GM23338 (cell line): ENCODE measurements around the gene TNS3. TPM values are rescaled to one million over a fixed set of nuclear protein-coding genes. Genes with fewer than 3 reads are reported as not detected.
A peak's percentile ranks its signal among the peaks of the same experiment; 100 is the strongest.

Experiments used
- ATAC-seq: fragments of 200-7000 bp; cut with Tn5 transposase; 3 replicates; pipeline ENCODE4 v1.9.1; 2020
- DNase-seq: peaks from one replicate; pipeline ENCODE4 v3.0.0-alpha.2; 2015; ENCODE audit warnings: low spot score
- H2AFZ ChIP-seq: fragments of 200-600 bp; sonication (generic); 2 replicates; pipeline ENCODE4 v1.8.0; 2016; ENCODE audit warnings: antibody characterized with exemption, mild to moderate bottlenecking, moderate library complexity
- H3F3A ChIP-seq: fragments of 200-600 bp; sonication (generic); replicated peaks from 2 replicates; pipeline ENCODE4 v1.8.0; 2017; ENCODE audit warnings: antibody characterized with exemption, mixed run types, low read depth
- H3K27ac ChIP-seq: fragments of 200-600 bp; sonication (generic); 2 replicates; pipeline ENCODE4 v1.6.1; 2016; ENCODE audit warnings: low read depth
- H3K27me3 ChIP-seq: fragments of 200-600 bp; sonication (generic); 2 replicates; pipeline ENCODE4 v1.8.0; 2016; ENCODE audit warnings: mild to moderate bottlenecking, mixed run types, moderate library complexity; ENCODE audit not compliant: insufficient read depth
- H3K36me3 ChIP-seq: fragments of 200-600 bp; sonication (generic); 2 replicates; pipeline ENCODE4 v1.8.0; 2016; ENCODE audit warnings: mild to moderate bottlenecking; ENCODE audit not compliant: insufficient read depth
- H3K4me1 ChIP-seq: fragments of 200-600 bp; sonication (generic); 2 replicates; pipeline ENCODE4 v1.8.0; 2016; ENCODE audit warnings: mild to moderate bottlenecking, moderate library complexity; ENCODE audit not compliant: insufficient read depth
- H3K4me2 ChIP-seq: fragments of 200-600 bp; sonication (generic); 2 replicates; pipeline ENCODE4 v1.7.1; 2017; ENCODE audit warnings: mixed run types
- H3K4me3 ChIP-seq: fragments of 200-600 bp; sonication (generic); 2 replicates; pipeline ENCODE4 v1.6.1; 2016; ENCODE audit warnings: mixed run types
- H3K79me2 ChIP-seq: fragments of 200-600 bp; sonication (generic); replicated peaks from 2 replicates; pipeline ENCODE4 v1.8.0; 2017; ENCODE audit warnings: mild to moderate bottlenecking; ENCODE audit not compliant: insufficient read depth
- H3K9me2 ChIP-seq: fragments of 200-600 bp; sonication (generic); 2 replicates; pipeline ENCODE4 v1.8.0; 2017; ENCODE audit not compliant: insufficient read depth
- H4K20me1 ChIP-seq: fragments of 200-600 bp; sonication (generic); replicated peaks from 2 replicates; pipeline ENCODE4 v1.8.0; 2017; ENCODE audit warnings: mild to moderate bottlenecking; ENCODE audit not compliant: insufficient read depth
- H3K27ac Mint-ChIP-seq: 2 replicates; pipeline ENCODE4 v1.8.0; 2020; ENCODE audit warnings: inconsistent platforms, mild to moderate bottlenecking, moderate library complexity, mixed read lengths
- H3K27me3 Mint-ChIP-seq: 3 replicates; pipeline ENCODE4 v1.8.0; 2022; ENCODE audit warnings: low read depth, mild to moderate bottlenecking, moderate library complexity, mixed read lengths, inconsistent platforms; ENCODE audit not compliant: insufficient read depth, poor library complexity
- H3K36me3 Mint-ChIP-seq: 3 replicates; pipeline ENCODE4 v1.8.0; 2021; ENCODE audit warnings: low read depth, mild to moderate bottlenecking, inconsistent platforms, moderate library complexity, mixed read lengths
- H3K4me1 Mint-ChIP-seq: 3 replicates; pipeline ENCODE4 v1.8.0; 2020; ENCODE audit warnings: mild to moderate bottlenecking, inconsistent platforms, mixed read lengths
- H3K4me3 Mint-ChIP-seq: 3 replicates; pipeline ENCODE4 v1.8.0; 2021; ENCODE audit warnings: moderate library complexity, mild to moderate bottlenecking, inconsistent platforms, mixed read lengths
- H3K9me3 Mint-ChIP-seq: 3 replicates; pipeline ENCODE4 v1.8.0; 2020; ENCODE audit warnings: moderate library complexity, mild to moderate bottlenecking, inconsistent platforms, mixed read lengths
- CREB1 ChIP-seq: fragments of 250-450 bp; sonication (Bioruptor Pico); IDR thresholded peaks from 2 replicates; pipeline ENCODE4 v1.5.0; 2020; ENCODE audit warnings: low read depth, mild to moderate bottlenecking, moderate library complexity
- CTCF ChIP-seq, 2 experiments: fragments of 200-600 bp in 1 of 2; sonication (generic) in 1 of 2; conservative IDR thresholded peaks; 2 replicates each; pipeline versions ENCODE4 v1.5.1 to v1.6.1; 2016 to 2017; ENCODE audit warnings: antibody characterized with exemption in 2 of 2, low read depth in 2 of 2, mild to moderate bottlenecking in 2 of 2, moderate library complexity in 1 of 2
- ETS1 ChIP-seq: IDR thresholded peaks from 2 replicates; pipeline ENCODE4 v1.6.1; 2016; ENCODE audit warnings: antibody characterized with exemption
- EZH2 ChIP-seq: fragments of 200-600 bp; sonication (generic); IDR thresholded peaks from one replicate; pipeline ENCODE4 v1.8.0; 2017; ENCODE audit warnings: antibody characterized with exemption, mild to moderate bottlenecking, low read depth; ENCODE audit not compliant: unreplicated experiment
- EZH2phosphoT487 ChIP-seq: fragments of 200-600 bp; sonication (generic); IDR thresholded peaks from one replicate; pipeline ENCODE4 v1.8.1; 2018; ENCODE audit warnings: antibody characterized with exemption; ENCODE audit not compliant: unreplicated experiment
- JUNB ChIP-seq: IDR thresholded peaks from one replicate; pipeline ENCODE4 v1.6.1; 2016; ENCODE audit warnings: antibody characterized with exemption; ENCODE audit not compliant: unreplicated experiment
- NANOG ChIP-seq: IDR thresholded peaks from 2 replicates; pipeline ENCODE4 v1.6.1; 2016; ENCODE audit warnings: antibody characterized with exemption, borderline replicate concordance
- POLR2AphosphoS5 ChIP-seq: IDR thresholded peaks from 2 replicates; pipeline ENCODE4 v1.6.1; 2016; ENCODE audit warnings: antibody characterized with exemption, low read depth
- REST ChIP-seq: IDR thresholded peaks from one replicate; pipeline ENCODE4 v1.6.1; 2018; ENCODE audit warnings: antibody characterized with exemption; ENCODE audit not compliant: unreplicated experiment
- STAT1 ChIP-seq: IDR thresholded peaks from one replicate; pipeline ENCODE4 v1.6.1; 2016; ENCODE audit warnings: antibody characterized with exemption; ENCODE audit not compliant: unreplicated experiment
- ZNF114 ChIP-seq: fragments of 250-450 bp; sonication (Bioruptor Pico); IDR thresholded peaks from 2 replicates; pipeline ENCODE4 v1.5.0; 2020; ENCODE audit warnings: mild to moderate bottlenecking, moderate library complexity
- ZNF331 ChIP-seq: fragments of 250-450 bp; sonication (Bioruptor Pico); IDR thresholded peaks from 2 replicates; pipeline ENCODE4 v1.5.0; 2020; ENCODE audit warnings: low read depth, mild to moderate bottlenecking, moderate library complexity
- polyA plus RNA-seq: library from polyadenylated mRNA; unstranded; fragments of >200 nt; fragmentation: Nextera tagmentation; extraction: Ambion mirVana; gene quantifications from 2 replicates; pipeline ENCODE4 v1.2.1, GENCODE V29; 2016
- total RNA-seq: library from RNA; depleted of rRNA; stranded (reverse); fragments of >200 nt; shearing (Covaris generic); gene quantifications from 2 replicates; pipeline ENCODE4 v1.2.3, GENCODE V29; 2014
- TF ChIP-seq, protein P1 (sequence below): fragments of 250-450 bp; sonication (Bioruptor Pico); IDR thresholded peaks from 2 replicates; pipeline ENCODE4 v1.5.0; 2020; ENCODE audit warnings: mild to moderate bottlenecking, moderate library complexity

The TNS3 gene
- total and polyA plus RNA-seq, 2 experiments from 2014 or later, result 6.2 to 28.7 TPM

DNA sequence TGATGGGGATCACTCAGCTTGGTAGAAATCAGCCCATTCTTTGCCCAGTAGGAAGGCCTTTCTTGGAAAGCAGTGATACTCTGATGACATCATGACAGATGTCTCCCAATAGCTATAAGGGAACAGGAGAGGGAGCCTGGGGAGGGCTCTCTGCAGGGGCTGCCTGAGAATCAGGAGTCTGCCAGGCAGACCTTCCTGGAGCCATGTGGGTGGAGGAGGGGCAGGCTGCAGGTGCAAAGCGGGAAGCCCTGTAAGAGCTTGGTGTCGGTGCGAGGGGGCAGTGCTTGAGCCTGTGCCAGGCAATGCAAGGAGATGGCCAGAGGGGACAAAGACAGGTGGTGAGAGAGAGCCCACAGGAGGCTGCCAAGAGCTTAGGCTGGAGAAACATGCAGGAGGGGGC lies 5.0 kb upstream of the TNS3 start:
- Mint-ChIP-seq H3K9me3 (peaks cover 10% of the 10 kb centered on the region), H3K27me3 (peaks cover 27% of the 10 kb centered on the region), H3K4me1 (peaks cover 27% of the 10 kb centered on the region), H3K27ac (no peak overlapping the region), H3K36me3 (no peaks in the 10 kb centered on the region), H3K4me3 (no peak overlapping the region)
- TF ChIP-seq JUNB, result no peak
- TF ChIP-seq, protein P1, sequence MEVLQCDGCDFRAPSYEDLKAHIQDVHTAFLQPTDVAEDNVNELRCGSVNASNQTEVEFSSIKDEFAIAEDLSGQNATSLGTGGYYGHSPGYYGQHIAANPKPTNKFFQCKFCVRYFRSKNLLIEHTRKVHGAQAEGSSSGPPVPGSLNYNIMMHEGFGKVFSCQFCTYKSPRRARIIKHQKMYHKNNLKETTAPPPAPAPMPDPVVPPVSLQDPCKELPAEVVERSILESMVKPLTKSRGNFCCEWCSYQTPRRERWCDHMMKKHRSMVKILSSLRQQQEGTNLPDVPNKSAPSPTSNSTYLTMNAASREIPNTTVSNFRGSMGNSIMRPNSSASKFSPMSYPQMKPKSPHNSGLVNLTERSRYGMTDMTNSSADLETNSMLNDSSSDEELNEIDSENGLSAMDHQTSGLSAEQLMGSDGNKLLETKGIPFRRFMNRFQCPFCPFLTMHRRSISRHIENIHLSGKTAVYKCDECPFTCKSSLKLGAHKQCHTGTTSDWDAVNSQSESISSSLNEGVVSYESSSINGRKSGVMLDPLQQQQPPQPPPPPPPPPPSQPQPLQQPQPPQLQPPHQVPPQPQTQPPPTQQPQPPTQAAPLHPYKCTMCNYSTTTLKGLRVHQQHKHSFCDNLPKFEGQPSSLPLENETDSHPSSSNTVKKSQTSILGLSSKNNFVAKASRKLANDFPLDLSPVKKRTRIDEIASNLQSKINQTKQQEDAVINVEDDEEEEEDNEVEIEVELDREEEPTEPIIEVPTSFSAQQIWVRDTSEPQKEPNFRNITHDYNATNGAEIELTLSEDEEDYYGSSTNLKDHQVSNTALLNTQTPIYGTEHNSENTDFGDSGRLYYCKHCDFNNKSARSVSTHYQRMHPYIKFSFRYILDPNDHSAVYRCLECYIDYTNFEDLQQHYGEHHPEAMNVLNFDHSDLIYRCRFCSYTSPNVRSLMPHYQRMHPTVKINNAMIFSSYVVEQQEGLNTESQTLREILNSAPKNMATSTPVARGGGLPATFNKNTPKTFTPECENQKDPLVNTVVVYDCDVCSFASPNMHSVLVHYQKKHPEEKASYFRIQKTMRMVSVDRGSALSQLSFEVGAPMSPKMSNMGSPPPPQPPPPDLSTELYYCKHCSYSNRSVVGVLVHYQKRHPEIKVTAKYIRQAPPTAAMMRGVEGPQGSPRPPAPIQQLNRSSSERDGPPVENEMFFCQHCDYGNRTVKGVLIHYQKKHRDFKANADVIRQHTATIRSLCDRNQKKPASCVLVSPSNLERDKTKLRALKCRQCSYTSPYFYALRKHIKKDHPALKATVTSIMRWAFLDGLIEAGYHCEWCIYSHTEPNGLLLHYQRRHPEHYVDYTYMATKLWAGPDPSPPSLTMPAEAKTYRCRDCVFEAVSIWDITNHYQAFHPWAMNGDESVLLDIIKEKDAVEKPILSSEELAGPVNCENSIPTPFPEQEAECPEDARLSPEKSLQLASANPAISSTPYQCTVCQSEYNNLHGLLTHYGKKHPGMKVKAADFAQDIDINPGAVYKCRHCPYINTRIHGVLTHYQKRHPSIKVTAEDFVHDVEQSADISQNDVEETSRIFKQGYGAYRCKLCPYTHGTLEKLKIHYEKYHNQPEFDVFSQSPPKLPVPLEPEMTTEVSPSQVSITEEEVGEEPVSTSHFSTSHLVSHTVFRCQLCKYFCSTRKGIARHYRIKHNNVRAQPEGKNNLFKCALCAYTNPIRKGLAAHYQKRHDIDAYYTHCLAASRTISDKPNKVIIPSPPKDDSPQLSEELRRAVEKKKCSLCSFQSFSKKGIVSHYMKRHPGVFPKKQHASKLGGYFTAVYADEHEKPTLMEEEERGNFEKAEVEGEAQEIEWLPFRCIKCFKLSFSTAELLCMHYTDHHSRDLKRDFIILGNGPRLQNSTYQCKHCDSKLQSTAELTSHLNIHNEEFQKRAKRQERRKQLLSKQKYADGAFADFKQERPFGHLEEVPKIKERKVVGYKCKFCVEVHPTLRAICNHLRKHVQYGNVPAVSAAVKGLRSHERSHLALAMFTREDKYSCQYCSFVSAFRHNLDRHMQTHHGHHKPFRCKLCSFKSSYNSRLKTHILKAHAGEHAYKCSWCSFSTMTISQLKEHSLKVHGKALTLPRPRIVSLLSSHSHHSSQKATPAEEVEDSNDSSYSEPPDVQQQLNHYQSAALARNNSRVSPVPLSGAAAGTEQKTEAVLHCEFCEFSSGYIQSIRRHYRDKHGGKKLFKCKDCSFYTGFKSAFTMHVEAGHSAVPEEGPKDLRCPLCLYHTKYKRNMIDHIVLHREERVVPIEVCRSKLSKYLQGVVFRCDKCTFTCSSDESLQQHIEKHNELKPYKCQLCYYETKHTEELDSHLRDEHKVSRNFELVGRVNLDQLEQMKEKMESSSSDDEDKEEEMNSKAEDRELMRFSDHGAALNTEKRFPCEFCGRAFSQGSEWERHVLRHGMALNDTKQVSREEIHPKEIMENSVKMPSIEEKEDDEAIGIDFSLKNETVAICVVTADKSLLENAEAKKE (CRISPR knock-in tag), result no peak
- no peak for TF ChIP-seq POLR2AphosphoS5
- no peak for TF ChIP-seq ZNF114 (CRISPR knock-in tag)
- no peak for TF ChIP-seq STAT1
- TF ChIP-seq ZNF331, result no peak
- TF ChIP-seq EZH2, result no peak
- TF ChIP-seq ETS1, result no peak
- TF ChIP-seq NANOG, result no peak
- TF ChIP-seq EZH2phosphoT487, result no peak
- TF ChIP-seq REST, result no peak
- no peak for TF ChIP-seq CTCF (conservative IDR thresholded peaks at IDR 0.05; ENCODE audit: low read depth in 2 of 2)
- TF ChIP-seq CREB1 (CRISPR knock-in tag), result no peak
- H3K9me2 ChIP-seq, result no peaks in the 10 kb centered on the region
- H3K79me2 ChIP-seq, result no peaks in the 10 kb centered on the region
- no peaks in the 10 kb centered on the region for H4K20me1 ChIP-seq
- no peak overlapping the region for H3K27ac ChIP-seq
- H3K4me1 ChIP-seq, result peaks cover 21% of the 10 kb centered on the region
- H3K27me3 ChIP-seq, result peaks cover 20% of the 10 kb centered on the region
- H3K4me2 ChIP-seq, result no peak overlapping the region
- peaks cover 4% of the 10 kb centered on the region; the same call in 1 of the 2 replicates for H3F3A ChIP-seq
- H2AFZ ChIP-seq, result no peak overlapping the region
- ATAC-seq (no peak; the same call in 2 of the 3 replicates), DNase-seq (peak; percentile 28)
- H3K36me3 ChIP-seq, result no peaks in the 10 kb centered on the region
- H3K4me3 ChIP-seq, result no peak overlapping the region
